ENCODE results near the gene WBP2. TPM values are rescaled to one million over a fixed set of nuclear protein-coding genes. Genes with fewer than 3 reads are reported as not detected.

Gene WBP2
- total RNA-seq, 3 donors from 2014 or later = 31.0 to 47.8 (median 44.5) TPM

DNA sequence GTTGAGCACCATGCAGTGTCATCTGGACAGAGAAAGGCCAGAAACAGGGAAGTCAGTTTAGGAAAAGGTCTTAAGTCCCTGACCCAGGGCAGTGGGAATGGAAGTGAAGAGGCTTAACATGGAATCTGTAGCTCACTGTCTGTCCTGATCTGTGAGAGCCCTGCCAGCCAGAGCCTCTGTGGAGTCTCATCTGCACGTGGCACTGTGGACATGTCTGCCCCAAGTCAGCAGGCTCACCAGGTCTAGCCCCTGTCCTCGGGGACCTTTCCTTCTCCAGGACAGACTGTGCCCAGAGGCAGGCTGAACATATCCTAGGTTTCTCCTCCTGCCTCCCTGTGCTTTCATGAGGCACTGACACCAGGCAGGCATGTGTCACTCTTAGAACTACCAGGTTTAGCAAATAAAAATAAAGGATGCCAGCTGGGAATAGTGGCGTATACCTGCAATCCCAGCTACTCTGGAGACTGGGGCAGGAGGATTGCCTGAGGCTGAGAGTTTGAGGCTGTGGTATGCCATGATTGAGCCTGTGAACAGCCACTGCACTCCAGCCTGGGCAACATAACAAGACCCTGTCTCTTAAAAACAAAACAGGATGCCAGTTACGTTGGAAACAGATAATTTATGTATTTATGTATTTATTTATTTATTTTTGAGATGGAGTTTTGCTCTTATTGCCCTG is 48.2 kb downstream of the WBP2 start:
- Mint-ChIP-seq H3K4me1 (ENCODE audit: low read depth) (peaks cover 9% of the 10 kb centered on the region), H3K4me3 (no peak overlapping the region), H3K36me3 (ENCODE audit: insufficient read depth) (no peaks in the 10 kb centered on the region), H3K9me3 (no peaks in the 10 kb centered on the region), H3K27me3 (ENCODE audit: low read depth) (no peaks in the 10 kb centered on the region)
- ATAC-seq = no peak
- no peak for DNase-seq

DNA sequence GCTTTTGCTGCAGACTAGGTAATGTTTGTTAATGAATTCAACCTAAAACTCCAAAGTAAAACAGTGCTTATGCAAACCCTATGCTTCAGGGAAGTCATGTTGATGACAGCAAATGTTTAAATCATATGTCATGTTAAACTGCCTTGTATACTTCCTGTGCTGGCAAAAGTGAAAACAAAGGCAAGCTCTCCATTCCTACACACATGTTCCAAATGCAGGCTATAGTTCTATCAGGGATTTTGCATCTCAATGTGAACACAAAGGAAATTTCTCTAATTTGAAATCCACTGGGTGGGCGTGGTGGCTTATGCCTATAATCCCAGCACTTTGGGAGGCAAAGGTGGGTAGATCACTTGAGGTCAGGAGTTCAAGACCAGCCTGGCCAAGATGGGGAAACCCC is 51.3 kb downstream of the WBP2 start:
- peaks cover 7% of the 10 kb centered on the region for H3K36me3 Mint-ChIP-seq (ENCODE audit: insufficient read depth)
- no peaks in the 10 kb centered on the region for H3K27me3 Mint-ChIP-seq (ENCODE audit: low read depth)
- no peaks in the 10 kb centered on the region for H3K9me3 Mint-ChIP-seq
- DNase-seq (no peak), ATAC-seq (no peak)
- peaks cover 9% of the 10 kb centered on the region for H3K4me1 Mint-ChIP-seq (ENCODE audit: low read depth)
- H3K4me3 Mint-ChIP-seq = no peak overlapping the region

DNA sequence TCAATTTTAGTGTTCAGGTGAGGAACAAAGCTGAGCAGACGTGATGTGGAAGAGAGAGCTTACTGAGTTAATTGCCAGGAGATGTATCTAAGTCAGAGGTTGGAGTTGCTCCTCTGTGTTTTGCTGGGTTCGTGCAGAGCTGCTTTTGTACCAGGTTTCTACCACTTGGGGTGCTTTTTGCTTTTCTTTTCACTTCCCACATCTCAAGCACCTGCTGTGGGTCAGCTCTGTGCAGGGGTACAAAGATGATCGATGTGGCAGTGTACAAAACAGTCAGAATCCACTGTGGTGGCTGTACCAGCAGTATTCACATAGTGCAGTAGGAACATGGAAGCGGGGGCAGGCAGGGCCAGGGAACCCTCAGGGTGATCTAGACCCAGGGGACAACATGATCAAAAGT is 55.7 kb downstream of the WBP2 start:
- H3K9me3 Mint-ChIP-seq = no peaks in the 10 kb centered on the region
- H3K36me3 Mint-ChIP-seq (ENCODE audit: insufficient read depth) = peaks cover 9% of the 10 kb centered on the region
- no peak for ATAC-seq
- DNase-seq = no peak
- peaks cover 5% of the 10 kb centered on the region for H3K4me1 Mint-ChIP-seq (ENCODE audit: low read depth)
- H3K27me3 Mint-ChIP-seq (ENCODE audit: low read depth) = no peaks in the 10 kb centered on the region
- H3K4me3 Mint-ChIP-seq = no peak overlapping the region

DNA sequence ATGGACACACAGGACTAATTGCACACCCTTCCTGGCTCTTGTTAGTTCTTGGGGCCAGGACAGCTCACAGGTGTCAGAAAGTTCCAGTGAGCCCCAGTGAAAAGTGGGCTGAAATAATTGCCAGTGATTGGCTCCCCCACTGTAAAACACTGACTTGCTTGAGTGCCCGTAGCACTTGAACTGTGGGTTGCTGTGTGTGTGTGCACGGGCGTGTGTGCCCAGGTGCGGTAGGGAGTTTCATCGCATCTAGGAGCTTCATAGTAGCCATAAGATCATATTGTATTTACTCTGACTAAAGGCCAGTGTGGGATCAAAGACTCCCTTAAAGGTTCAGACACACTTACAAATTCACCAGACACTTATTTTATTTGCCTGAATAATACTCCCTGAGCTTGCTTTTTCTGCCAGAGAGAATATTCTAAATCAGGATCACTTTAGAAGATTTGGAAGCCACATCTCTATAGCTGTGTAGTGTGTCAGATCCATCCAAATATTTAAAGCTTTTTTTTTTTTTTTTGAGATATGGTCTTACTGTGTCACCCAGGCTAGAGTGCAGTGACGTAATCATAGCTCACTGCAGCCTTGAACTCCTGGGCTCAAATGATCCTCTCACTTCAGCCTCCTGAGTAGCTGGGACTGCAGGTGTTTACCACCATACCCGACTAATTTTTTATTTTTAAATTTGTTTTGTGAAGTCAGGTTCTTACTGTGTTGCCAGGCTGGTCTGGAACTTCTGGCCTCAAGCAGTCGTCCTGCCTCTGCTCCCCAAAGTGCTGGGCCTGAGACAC is 59.1 kb downstream of the WBP2 start:
- H3K4me1 Mint-ChIP-seq (ENCODE audit: low read depth) = peaks cover 13% of the 10 kb centered on the region
- no peaks in the 10 kb centered on the region for H3K27me3 Mint-ChIP-seq (ENCODE audit: low read depth)
- H3K36me3 Mint-ChIP-seq (ENCODE audit: insufficient read depth) = peaks cover 12% of the 10 kb centered on the region
- DNase-seq (no peak), ATAC-seq (no peak)
- no peak overlapping the region for H3K4me3 Mint-ChIP-seq
- no peaks in the 10 kb centered on the region for H3K9me3 Mint-ChIP-seq

Other genes starting within 250 kb of the WBP2 start
- under 1 TPM in 1 of 3 donors, not detected in 2; 0.24 TPM for gene SMIM5, start 221.9 kb downstream of the WBP2 start, total RNA-seq
- 10 to 100 TPM; 20.7 to 26.1 (median 21.8) TPM for gene RECQL5, start 188.2 kb downstream of the WBP2 start, total RNA-seq
- 100 to 1,000 TPM; 115 to 124 (median 119) TPM for gene SAP30BP, start 188.0 kb downstream of the WBP2 start, total RNA-seq
- 1 to 10 TPM in 2 of 3 donors, under 1 TPM in 1; 0.63 to 2.3 (median 1.6) TPM for gene ITGB4, start 133.9 kb downstream of the WBP2 start, total RNA-seq
- 10 to 100 TPM; 16.9 to 23.5 (median 21.3) TPM for gene GALK1, start 90.1 kb downstream of the WBP2 start, total RNA-seq
- gene UNK, start 70.5 kb downstream of the WBP2 start, total RNA-seq = 10 to 100 TPM; 21.0 to 24.5 (median 22.6) TPM
- 100 to 1,000 TPM; 122 to 146 (median 124) TPM for gene UNC13D, start 10.9 kb downstream of the WBP2 start, total RNA-seq
- 10 to 100 TPM; 12.8 to 18.1 (median 14.5) TPM for gene TRIM47, start 23.2 kb upstream of the WBP2 start, total RNA-seq
- 10 to 100 TPM; 35.3 to 46.9 (median 43.7) TPM for gene TRIM65, start 41.6 kb upstream of the WBP2 start, total RNA-seq
- 100 to 1,000 TPM; 203 to 227 (median 218) TPM for gene MRPL38, start 49.5 kb upstream of the WBP2 start, total RNA-seq
- 10 to 100 TPM; 12.1 to 16.0 (median 12.5) TPM for gene FBF1, start 85.7 kb upstream of the WBP2 start, total RNA-seq
- gene ACOX1, start 123.8 kb upstream of the WBP2 start, total RNA-seq = 10 to 100 TPM; 29.6 to 36.5 (median 32.7) TPM
- 10 to 100 TPM in 2 of 3 donors, 1 to 10 TPM in 1; 9.5 to 11.9 (median 10.8) TPM for gene TEN1, start 123.9 kb upstream of the WBP2 start, total RNA-seq
- 1 to 10 TPM; 3.3 to 5.5 (median 3.8) TPM for gene CDK3, start 145.5 kb upstream of the WBP2 start, total RNA-seq
- under 1 TPM; 0.11 to 0.18 (median 0.11) TPM for gene EVPL, start 172.0 kb upstream of the WBP2 start, total RNA-seq
- gene SRP68, start 217.2 kb upstream of the WBP2 start, total RNA-seq = 100 to 1,000 TPM in 2 of 3 donors, 10 to 100 TPM in 1; 88.4 to 114 (median 105) TPM
- 10 to 100 TPM in 2 of 3 donors, 1 to 10 TPM in 1; 6.1 to 12.6 (median 10.2) TPM for gene GALR2, start 219.4 kb upstream of the WBP2 start, total RNA-seq
- gene ZACN, start 223.8 kb upstream of the WBP2 start, total RNA-seq = 1 to 10 TPM; 4.9 to 9.7 (median 8.1) TPM
- 100 to 1,000 TPM in 1 of 3 donors, 10 to 100 TPM in 2; 89.9 to 106 (median 91.0) TPM for gene EXOC7, start 248.5 kb upstream of the WBP2 start, total RNA-seq

Measured in activated T-cell treated with anti-CD3 and anti-CD28 coated beads, Interleukin-2, amount 50 U/mL, for 4 hours (primary cell).